ENCODE data around the gene NCBP3.

The NCBP3 gene

DNA sequence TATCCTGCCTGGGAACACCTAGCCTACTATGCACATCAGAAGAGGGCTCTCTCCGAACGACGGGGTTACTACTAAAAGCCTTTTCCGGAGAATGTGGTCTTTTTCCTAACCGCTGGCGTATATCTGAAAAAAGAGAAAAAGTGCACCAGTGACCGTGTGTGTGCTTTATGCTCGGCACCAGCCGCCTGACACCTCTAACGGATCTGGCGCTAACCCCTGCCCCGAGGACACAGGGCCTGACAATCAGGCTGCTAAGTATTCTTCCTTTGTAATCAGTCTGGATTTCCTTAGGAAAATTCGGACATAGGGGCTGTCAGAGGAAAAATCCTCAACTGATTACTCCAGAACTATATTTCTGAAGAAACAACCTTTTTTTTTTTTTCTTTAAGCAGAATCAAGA, 31.7 kb downstream of the NCBP3 start:
- ATAC-seq (no peak), DNase-seq (ENCODE audit: low spot score in 2 of 2) (no peak)
- H3K27ac Mint-ChIP-seq: no peak overlapping the region
- peaks cover 4% of the 10 kb centered on the region for H3K4me1 Mint-ChIP-seq
- no peak overlapping the region for H3K4me3 Mint-ChIP-seq
- H3K9me3 Mint-ChIP-seq: no peaks in the 10 kb centered on the region
- peaks cover 100% of the 10 kb centered on the region for H3K36me3 Mint-ChIP-seq

GRCh38 chr17:3813171-3813570, 32.9 kb downstream of the NCBP3 start:
- peaks cover 95% of the 10 kb centered on the region for H3K36me3 Mint-ChIP-seq
- DNase-seq (ENCODE audit: low spot score in 2 of 2) (no peak), ATAC-seq (no peak)
- no peak overlapping the region for H3K4me3 Mint-ChIP-seq
- H3K9me3 Mint-ChIP-seq: no peaks in the 10 kb centered on the region
- H3K27ac Mint-ChIP-seq: no peak overlapping the region
- H3K4me1 Mint-ChIP-seq: peaks cover 10% of the 10 kb centered on the region

- DNase-seq (ENCODE audit: low spot score in 2 of 2) (no peak), ATAC-seq (no peak)
- H3K4me3 Mint-ChIP-seq: no peak overlapping the region
- no peaks in the 10 kb centered on the region for H3K9me3 Mint-ChIP-seq
- H3K36me3 Mint-ChIP-seq: peaks cover 95% of the 10 kb centered on the region
- H3K27ac Mint-ChIP-seq: no peak overlapping the region
- H3K4me1 Mint-ChIP-seq: peaks cover 12% of the 10 kb centered on the region
Measured at GRCh38 chr17:3812771-3813170, 33.3 kb downstream of the NCBP3 start.

DNA sequence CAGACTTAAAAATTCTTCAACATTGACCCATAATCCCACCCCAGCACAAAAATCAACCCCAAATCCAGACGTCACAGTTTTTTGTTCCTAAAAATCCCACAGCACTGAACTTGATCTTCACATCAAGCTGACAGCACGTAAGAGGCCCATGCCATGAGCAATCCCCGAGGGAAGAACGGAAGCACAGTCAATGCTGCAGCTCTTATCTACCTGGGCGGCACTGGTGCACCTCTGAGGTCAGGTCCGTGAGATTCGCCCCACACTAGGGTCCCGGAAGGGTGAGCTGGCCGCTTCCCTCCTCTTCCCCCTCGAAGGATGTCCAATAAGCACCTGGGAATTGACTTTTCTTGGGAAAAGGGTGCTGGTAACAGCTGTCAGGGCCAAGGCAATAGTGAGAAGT, 33.8 kb downstream of the NCBP3 start:
- H3K36me3 Mint-ChIP-seq: peaks cover 95% of the 10 kb centered on the region
- H3K4me3 Mint-ChIP-seq: no peak overlapping the region
- no peak for DNase-seq (ENCODE audit: low spot score in 2 of 2)
- peaks cover 12% of the 10 kb centered on the region for H3K4me1 Mint-ChIP-seq
- H3K27ac Mint-ChIP-seq: no peak overlapping the region
- no peak for ATAC-seq
- H3K9me3 Mint-ChIP-seq: no peaks in the 10 kb centered on the region

DNA sequence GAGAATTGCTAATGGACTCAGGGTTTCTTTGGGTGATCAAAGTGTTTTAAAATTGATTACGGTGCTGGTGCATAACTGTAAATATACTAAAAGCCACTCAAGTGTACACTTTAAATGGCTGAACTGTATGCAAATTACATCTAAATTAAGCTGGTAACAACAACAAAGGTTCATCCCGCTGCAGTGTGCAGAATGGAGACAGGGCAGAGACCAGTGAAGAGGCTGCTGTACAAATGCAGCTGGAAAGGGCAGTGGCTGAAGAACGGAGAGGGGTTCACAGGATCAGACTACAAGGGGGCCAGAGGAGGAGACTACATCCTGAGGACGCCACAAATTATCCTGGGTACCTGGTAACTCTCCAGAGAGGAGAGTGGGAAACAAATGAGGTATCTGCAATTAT, 36.0 kb downstream of the NCBP3 start:
- peaks cover 18% of the 10 kb centered on the region for H3K4me1 Mint-ChIP-seq
- DNase-seq (ENCODE audit: low spot score in 2 of 2): no peak
- H3K36me3 Mint-ChIP-seq: peaks cover 86% of the 10 kb centered on the region
- H3K9me3 Mint-ChIP-seq: no peaks in the 10 kb centered on the region
- H3K4me3 Mint-ChIP-seq: no peak overlapping the region
- no peak overlapping the region for H3K27ac Mint-ChIP-seq
- ATAC-seq: no peak

GRCh38 chr17:3809135-3809534, 36.9 kb downstream of the NCBP3 start:
- DNase-seq (ENCODE audit: low spot score in 2 of 2) (no peak), ATAC-seq (no peak)
- no peaks in the 10 kb centered on the region for H3K9me3 Mint-ChIP-seq
- H3K36me3 Mint-ChIP-seq: peaks cover 79% of the 10 kb centered on the region
- peaks cover 26% of the 10 kb centered on the region for H3K4me1 Mint-ChIP-seq
- H3K4me3 Mint-ChIP-seq: no peak overlapping the region
- no peak overlapping the region for H3K27ac Mint-ChIP-seq

GRCh38 chr17:3808701-3809100, 37.3 kb downstream of the NCBP3 start:
- no peak for DNase-seq (ENCODE audit: low spot score in 2 of 2)
- Mint-ChIP-seq H3K36me3 (peaks cover 79% of the 10 kb centered on the region), H3K9me3 (no peaks in the 10 kb centered on the region), H3K27ac (no peak overlapping the region), H3K4me3 (no peak overlapping the region), H3K4me1 (peaks cover 31% of the 10 kb centered on the region)
- ATAC-seq: no peak

- DNase-seq (ENCODE audit: low spot score in 2 of 2): no peak
- H3K36me3 Mint-ChIP-seq: peaks cover 53% of the 10 kb centered on the region
- H3K9me3 Mint-ChIP-seq: no peaks in the 10 kb centered on the region
- no peak overlapping the region for H3K27ac Mint-ChIP-seq
- H3K4me3 Mint-ChIP-seq: no peak overlapping the region
- no peak for ATAC-seq
- peaks cover 53% of the 10 kb centered on the region for H3K4me1 Mint-ChIP-seq
Measured at GRCh38 chr17:3805581-3805980, 40.5 kb downstream of the NCBP3 start.

- no peak overlapping the region for H3K27ac Mint-ChIP-seq
- no peak for DNase-seq (ENCODE audit: low spot score in 2 of 2)
- H3K9me3 Mint-ChIP-seq: no peaks in the 10 kb centered on the region
- peak; percentile 97 for ATAC-seq
- H3K4me1 Mint-ChIP-seq: peaks cover 53% of the 10 kb centered on the region
- H3K4me3 Mint-ChIP-seq: peak overlapping the region; percentile 26
- peaks cover 43% of the 10 kb centered on the region for H3K36me3 Mint-ChIP-seq
Measured at GRCh38 chr17:3804503-3804931, 41.5 kb downstream of the NCBP3 start.

GRCh38 chr17:3803308-3803640, 42.8 kb downstream of the NCBP3 start:
- ATAC-seq (no peak), DNase-seq (ENCODE audit: low spot score in 2 of 2) (no peak)
- Mint-ChIP-seq H3K4me1 (peaks cover 59% of the 10 kb centered on the region), H3K36me3 (peaks cover 39% of the 10 kb centered on the region), H3K27ac (no peak overlapping the region), H3K4me3 (no peak overlapping the region), H3K9me3 (no peaks in the 10 kb centered on the region)

- Mint-ChIP-seq H3K36me3 (peaks cover 39% of the 10 kb centered on the region), H3K27ac (no peak overlapping the region)
- no peak for ATAC-seq
Measured at GRCh38 chr17:3802461-3803307, 43.4 kb downstream of the NCBP3 start.

DNA sequence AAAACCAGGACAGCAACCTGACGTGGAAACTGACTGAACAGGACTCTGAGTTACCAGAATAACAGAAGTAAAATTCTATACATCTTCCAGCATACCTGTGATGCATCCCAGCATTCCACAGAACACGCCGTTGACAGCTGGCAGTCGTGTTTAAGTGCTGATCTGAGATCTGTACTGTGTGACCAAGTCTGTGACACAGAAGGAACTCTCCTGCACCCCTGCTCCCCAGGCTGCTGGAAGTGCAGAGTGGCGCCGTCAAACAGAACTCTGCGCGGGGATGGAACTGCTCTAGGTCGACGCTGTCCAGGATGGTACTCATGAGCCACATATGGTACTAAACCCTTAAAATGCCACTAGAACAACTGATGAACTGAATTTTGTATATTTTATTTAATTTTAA, 44.3 kb downstream of the NCBP3 start:
- no peak for ATAC-seq
- no peak for DNase-seq (ENCODE audit: low spot score in 2 of 2)
- Mint-ChIP-seq H3K9me3 (no peaks in the 10 kb centered on the region), H3K4me1 (peaks cover 69% of the 10 kb centered on the region), H3K27ac (no peak overlapping the region), H3K4me3 (no peak overlapping the region), H3K36me3 (peaks cover 35% of the 10 kb centered on the region)

More at GRCh38 chr17:3802461-3803307, 43.4 kb downstream of the NCBP3 start:
- Mint-ChIP-seq H3K4me3 (no peak overlapping the region), H3K9me3 (no peaks in the 10 kb centered on the region), H3K4me1 (peaks cover 62% of the 10 kb centered on the region)
- no peak for DNase-seq (ENCODE audit: low spot score in 2 of 2)

GRCh38 chr17:3801347-3801746, 44.7 kb downstream of the NCBP3 start:
- Mint-ChIP-seq H3K4me1 (peaks cover 74% of the 10 kb centered on the region), H3K9me3 (no peaks in the 10 kb centered on the region), H3K4me3 (peak overlapping the region; percentile 80)

GRCh38 chr17:3800362-3801271, 45.4 kb downstream of the NCBP3 start, which contains the start of gene ITGAE:
Gene ITGAE, minus strand, starts transcription at chr17:3801188. Its CDS starts 44 bp downstream, at chr17:3801144.
- H3K4me3 Mint-ChIP-seq: peak within 1 kb of the TSS; percentile 80
- H3K9me3 Mint-ChIP-seq: no peaks in the 10 kb centered on the region
- peaks cover 81% of the 10 kb centered on the region for H3K4me1 Mint-ChIP-seq
- peaks cover 36% of the 10 kb centered on the region for H3K36me3 Mint-ChIP-seq
- ATAC-seq (no peak), DNase-seq (ENCODE audit: low spot score in 2 of 2) (no peak)
- H3K27ac Mint-ChIP-seq: peak within 1 kb of the TSS; percentile 88

More at GRCh38 chr17:3801347-3801746, 44.7 kb downstream of the NCBP3 start:
- no peak for DNase-seq (ENCODE audit: low spot score in 2 of 2)
- ATAC-seq: no peak
- Mint-ChIP-seq H3K27ac (peak overlapping the region; percentile 88), H3K36me3 (peaks cover 38% of the 10 kb centered on the region)

- ATAC-seq: no peak
- Mint-ChIP-seq H3K4me3 (peak overlapping the region; percentile 80), H3K36me3 (peaks cover 48% of the 10 kb centered on the region), H3K9me3 (no peaks in the 10 kb centered on the region), H3K4me1 (peaks cover 81% of the 10 kb centered on the region), H3K27ac (peak overlapping the region; percentile 89)
- DNase-seq (ENCODE audit: low spot score in 2 of 2): no peak
Measured at GRCh38 chr17:3799181-3799945, 46.7 kb downstream of the NCBP3 start.

Data from stimulated activated effector memory CD8-positive, alpha-beta T cell treated with anti-CD3 and anti-CD28 coated beads, Interleukin-12 subunit alpha, Interleukin-12 subunit beta, amount 100 ng/mL, for 72 hours (primary cell).